ENCODE data around the gene USP28. TPM values are rescaled to one million over a fixed set of nuclear protein-coding genes. Genes with fewer than 3 reads are reported as not detected.

The USP28 gene
- total RNA-seq, 1 experiment from 2014 or later: 23.7 TPM

GRCh38 chr11:113817626-113818025 lies 57.7 kb downstream of the USP28 start:
- H3K27ac ChIP-seq (ENCODE audit: low read depth, low read length, poor library complexity, severe bottlenecking): no peak overlapping the region
- DNase-seq (ENCODE audit: low spot score): no peak
- intact Hi-C loops (cut with micrococcal nuclease; ENCODE audit: unreplicated experiment): no loop called here
- H3K9me3 ChIP-seq (ENCODE audit: low read depth, low read length, poor library complexity, severe bottlenecking): no peaks in the 10 kb centered on the region
- no peaks in the 10 kb centered on the region for H3K27me3 ChIP-seq (replicated peaks; ENCODE audit: insufficient read depth, low read depth, low read length, poor library complexity)
- BruUV-seq (replicated peaks): no TSS peak
- H3K4me3 ChIP-seq (ENCODE audit: low read depth, low read length, poor library complexity, severe bottlenecking): no peak overlapping the region
- no peak for TF ChIP-seq CTCF (conservative IDR thresholded peaks at IDR 0.05; ENCODE audit: low read depth, low read length)
- TF ChIP-seq EZH2 (IDR thresholded peaks at IDR 0.05; ENCODE audit: borderline replicate concordance, low read depth, low read length, poor library complexity, severe bottlenecking): no peak
- ChIA-PET CTCF (no interaction called here), POLR2A (ENCODE audit: low non-redundant PET) (no interaction called here)
- no peaks in the 10 kb centered on the region for H3K4me1 ChIP-seq (ENCODE audit: insufficient read depth, low read length, poor library complexity, severe bottlenecking)
- no peaks in the 10 kb centered on the region for H3K36me3 ChIP-seq (ENCODE audit: insufficient read depth, low read length, poor library complexity, severe bottlenecking)

GRCh38 chr11:113817162-113817561 lies 58.2 kb downstream of the USP28 start:
- no peaks in the 10 kb centered on the region for H3K36me3 ChIP-seq (ENCODE audit: insufficient read depth, low read length, poor library complexity, severe bottlenecking)
- no peak for TF ChIP-seq CTCF (conservative IDR thresholded peaks at IDR 0.05; ENCODE audit: low read depth, low read length)
- TF ChIP-seq EZH2 (IDR thresholded peaks at IDR 0.05; ENCODE audit: borderline replicate concordance, low read depth, low read length, poor library complexity, severe bottlenecking): no peak
- no peaks in the 10 kb centered on the region for H3K4me1 ChIP-seq (ENCODE audit: insufficient read depth, low read length, poor library complexity, severe bottlenecking)
- H3K9me3 ChIP-seq (ENCODE audit: low read depth, low read length, poor library complexity, severe bottlenecking): no peaks in the 10 kb centered on the region
- DNase-seq (ENCODE audit: low spot score): no peak
- no peak overlapping the region for H3K4me3 ChIP-seq (ENCODE audit: low read depth, low read length, poor library complexity, severe bottlenecking)
- H3K27ac ChIP-seq (ENCODE audit: low read depth, low read length, poor library complexity, severe bottlenecking): no peak overlapping the region
- no peaks in the 10 kb centered on the region for H3K27me3 ChIP-seq (replicated peaks; ENCODE audit: insufficient read depth, low read depth, low read length, poor library complexity)
- no TSS peak for BruUV-seq (replicated peaks)
- POLR2A ChIA-PET (ENCODE audit: low non-redundant PET): no interaction called here
- CTCF ChIA-PET: no interaction called here
- intact Hi-C loops (cut with micrococcal nuclease; ENCODE audit: unreplicated experiment): no loop called here

GRCh38 chr11:113814181-113814580 lies 61.2 kb downstream of the USP28 start:
- ChIA-PET POLR2A (ENCODE audit: low non-redundant PET) (no interaction called here), CTCF (no interaction called here)
- BruUV-seq (replicated peaks): no TSS peak
- no peak overlapping the region for H3K4me3 ChIP-seq (ENCODE audit: low read depth, low read length, poor library complexity, severe bottlenecking)
- TF ChIP-seq EZH2 (IDR thresholded peaks at IDR 0.05; ENCODE audit: borderline replicate concordance, low read depth, low read length, poor library complexity, severe bottlenecking) (no peak), CTCF (conservative IDR thresholded peaks at IDR 0.05; ENCODE audit: low read depth, low read length) (no peak)
- intact Hi-C loops (cut with micrococcal nuclease; ENCODE audit: unreplicated experiment): no loop called here
- H3K27me3 ChIP-seq (replicated peaks; ENCODE audit: insufficient read depth, low read depth, low read length, poor library complexity): no peaks in the 10 kb centered on the region
- no peak for DNase-seq (ENCODE audit: low spot score)
- no peaks in the 10 kb centered on the region for H3K9me3 ChIP-seq (ENCODE audit: low read depth, low read length, poor library complexity, severe bottlenecking)
- no peaks in the 10 kb centered on the region for H3K36me3 ChIP-seq (ENCODE audit: insufficient read depth, low read length, poor library complexity, severe bottlenecking)
- no peak overlapping the region for H3K27ac ChIP-seq (ENCODE audit: low read depth, low read length, poor library complexity, severe bottlenecking)
- H3K4me1 ChIP-seq (ENCODE audit: insufficient read depth, low read length, poor library complexity, severe bottlenecking): no peaks in the 10 kb centered on the region
